Urothelium cell line (cell line): ENCODE data around the gene ALMS1.

Experiments
- DNase-seq: peaks from one replicate; pipeline ENCODE4 v3.0.0; 2011; ENCODE audit warnings: low spot score, mixed read lengths
- FAIRE-seq: peaks from 2 replicates; lab custom pipeline; 2011; peaks lifted over from hg19 to GRCh38; lab: Jason Lieb, UNC

Gene ALMS1

GRCh38 chr2:73654175-73654574 is 268.5 kb downstream of the ALMS1 start:
- no peak for FAIRE-seq
- DNase-seq: no peak
